ENCODE data around the gene SLC48A1. TPM values are rescaled to one million over a fixed set of nuclear protein-coding genes. Genes with fewer than 3 reads are reported as not detected.
A peak's percentile ranks its signal among the peaks of the same experiment; 100 is the strongest.

Gene SLC48A1
- total RNA-seq, 1 donor from 2014 or later, result 19.7 TPM

GRCh38 chr12:47821346-47821706 lies 48.3 kb downstream of the SLC48A1 start:
- H3K4me1 Mint-ChIP-seq (ENCODE audit: unreplicated experiment), result peaks cover 59% of the 10 kb centered on the region
- H3K27me3 Mint-ChIP-seq, result no peaks in the 10 kb centered on the region
- TF ChIP-seq CTCF (conservative IDR thresholded peaks at IDR 0.05), result no peak
- H3K36me3 Mint-ChIP-seq, result no peaks in the 10 kb centered on the region
- H3K9me3 Mint-ChIP-seq, result no peaks in the 10 kb centered on the region
- no peak for DNase-seq (ENCODE audit: extremely low spot score, unreplicated experiment)
- peak overlapping the region; percentile 98 for H3K4me3 Mint-ChIP-seq
- peak overlapping the region; percentile 97 for H3K27ac Mint-ChIP-seq

- no peaks in the 10 kb centered on the region for H3K9me3 Mint-ChIP-seq
- H3K27me3 Mint-ChIP-seq, result no peaks in the 10 kb centered on the region
- H3K36me3 Mint-ChIP-seq, result no peaks in the 10 kb centered on the region
- no peak for DNase-seq (ENCODE audit: extremely low spot score, unreplicated experiment)
- H3K4me1 Mint-ChIP-seq (ENCODE audit: unreplicated experiment), result peaks cover 51% of the 10 kb centered on the region
- peak overlapping the region; percentile 97 for H3K27ac Mint-ChIP-seq
- TF ChIP-seq CTCF (conservative IDR thresholded peaks at IDR 0.05), result no peak
- peak overlapping the region; percentile 56 for H3K4me3 Mint-ChIP-seq
Measured at GRCh38 chr12:47822401-47822800, 49.4 kb downstream of the SLC48A1 start.

- no peaks in the 10 kb centered on the region for H3K27me3 Mint-ChIP-seq
- H3K9me3 Mint-ChIP-seq, result no peaks in the 10 kb centered on the region
- peak overlapping the region; percentile 49 for H3K4me3 Mint-ChIP-seq
- no peak overlapping the region for H3K27ac Mint-ChIP-seq
- H3K4me1 Mint-ChIP-seq (ENCODE audit: unreplicated experiment), result peaks cover 48% of the 10 kb centered on the region
- no peaks in the 10 kb centered on the region for H3K36me3 Mint-ChIP-seq
- no peak for TF ChIP-seq CTCF (conservative IDR thresholded peaks at IDR 0.05)
- no peak for DNase-seq (ENCODE audit: extremely low spot score, unreplicated experiment)
Measured at GRCh38 chr12:47822863-47823262, 49.8 kb downstream of the SLC48A1 start.

GRCh38 chr12:47823422-47824086 lies 50.5 kb downstream of the SLC48A1 start:
- Mint-ChIP-seq H3K4me1 (ENCODE audit: unreplicated experiment) (peaks cover 48% of the 10 kb centered on the region), H3K27ac (peak overlapping the region; percentile 31), H3K9me3 (no peaks in the 10 kb centered on the region), H3K4me3 (no peak overlapping the region), H3K36me3 (no peaks in the 10 kb centered on the region), H3K27me3 (no peaks in the 10 kb centered on the region)
- no peak for DNase-seq (ENCODE audit: extremely low spot score, unreplicated experiment)
- TF ChIP-seq CTCF (conservative IDR thresholded peaks at IDR 0.05), result no peak

- Mint-ChIP-seq H3K27ac (peak overlapping the region; percentile 31), H3K9me3 (no peaks in the 10 kb centered on the region), H3K4me1 (ENCODE audit: unreplicated experiment) (peaks cover 51% of the 10 kb centered on the region), H3K36me3 (no peaks in the 10 kb centered on the region), H3K4me3 (no peak overlapping the region), H3K27me3 (no peaks in the 10 kb centered on the region)
- no peak for TF ChIP-seq CTCF (conservative IDR thresholded peaks at IDR 0.05)
- no peak for DNase-seq (ENCODE audit: extremely low spot score, unreplicated experiment)
Measured at GRCh38 chr12:47824198-47824597, 51.2 kb downstream of the SLC48A1 start.
